Frontal cortex (tissue), 4 donors: Measurements from ENCODE around the gene PSMD3. TPM values are rescaled to one million over a fixed set of nuclear protein-coding genes. Genes with fewer than 3 reads are reported as not detected.

Experiments used
- DNase-seq, 2 donors: peaks; one replicate each; pipeline ENCODE4 v3.0.0; 2012; ENCODE audit warnings: low spot score in 2 of 2
- FAIRE-seq: peaks from 2 replicates; lab custom pipeline; 2012; peaks lifted over from hg19 to GRCh38; lab: Jason Lieb, UNC
- small RNA-seq: library from RNA; depleted of rRNA; stranded (forward); fragments of <200 nt; gene quantifications from one replicate; pipeline ENCODE3, GENCODE V24; 2014
- total RNA-seq: library from RNA; depleted of rRNA; stranded (reverse); fragments of >200 nt; gene quantifications from one replicate; pipeline ENCODE4 v1.2.3, GENCODE V29; 2014
- donor health status: control.
- donor health status: control.
- donor health status: control.

Gene PSMD3
- total RNA-seq, 1 donor from 2014 or later, result 77.0 TPM

DNA sequence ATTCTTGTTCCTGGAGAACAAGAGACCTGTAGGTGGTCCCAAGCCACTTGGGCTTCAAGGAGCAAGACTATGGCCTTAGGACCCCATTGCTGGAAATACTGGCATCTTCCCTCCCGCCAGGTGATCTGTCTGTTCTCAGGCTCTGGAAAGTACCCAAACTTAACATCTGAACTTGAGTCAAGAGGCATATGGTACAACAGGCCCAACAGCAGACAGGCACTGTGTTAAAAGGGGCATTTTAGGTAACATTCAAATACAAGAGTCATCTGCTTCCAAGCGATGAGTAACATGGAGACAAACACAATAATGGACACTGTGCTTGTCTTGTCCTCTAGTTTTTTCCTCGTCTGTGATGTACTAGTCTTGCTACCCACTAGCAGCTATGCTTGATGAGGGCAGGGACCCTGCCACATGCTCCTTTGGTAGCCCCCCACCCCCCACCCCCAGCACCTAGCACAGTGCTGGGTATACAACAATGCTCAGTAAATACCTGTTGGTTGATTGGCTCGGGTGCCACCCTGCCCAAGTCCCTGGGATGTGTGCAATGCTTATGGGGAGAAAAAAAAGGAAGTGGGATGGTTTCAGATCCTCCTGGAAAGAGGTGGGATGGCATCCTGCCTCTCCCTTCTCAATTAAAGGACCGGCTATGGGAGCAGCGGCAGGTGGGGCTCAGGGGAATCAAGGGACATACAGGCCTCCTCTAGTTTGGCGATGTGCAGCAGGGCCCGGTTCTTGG is 54.0 kb downstream of the PSMD3 start:
- DNase-seq (no peak), FAIRE-seq (no peak)

DNA sequence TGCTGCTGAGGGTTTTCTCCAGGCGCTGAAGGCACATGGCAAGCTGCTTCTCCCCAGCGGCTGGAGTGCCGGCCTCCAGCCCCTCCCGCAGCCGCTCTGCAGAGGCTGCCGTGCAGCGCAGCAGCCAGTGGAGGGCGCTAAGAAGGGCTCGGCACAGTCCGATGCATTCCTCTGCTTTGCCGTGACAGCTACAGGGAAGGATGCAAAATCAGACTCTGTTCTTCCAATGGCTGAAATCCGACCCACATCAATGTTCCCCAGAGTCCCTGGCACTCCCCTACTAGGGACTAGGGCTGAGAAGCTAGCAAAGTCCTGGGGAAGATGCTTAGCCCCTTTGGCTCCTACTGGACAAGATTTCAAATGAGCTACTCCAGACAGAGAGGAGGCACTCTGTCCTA is 54.6 kb downstream of the PSMD3 start:
- DNase-seq, result peak in 1 of 2 donors; percentile 60

DNA sequence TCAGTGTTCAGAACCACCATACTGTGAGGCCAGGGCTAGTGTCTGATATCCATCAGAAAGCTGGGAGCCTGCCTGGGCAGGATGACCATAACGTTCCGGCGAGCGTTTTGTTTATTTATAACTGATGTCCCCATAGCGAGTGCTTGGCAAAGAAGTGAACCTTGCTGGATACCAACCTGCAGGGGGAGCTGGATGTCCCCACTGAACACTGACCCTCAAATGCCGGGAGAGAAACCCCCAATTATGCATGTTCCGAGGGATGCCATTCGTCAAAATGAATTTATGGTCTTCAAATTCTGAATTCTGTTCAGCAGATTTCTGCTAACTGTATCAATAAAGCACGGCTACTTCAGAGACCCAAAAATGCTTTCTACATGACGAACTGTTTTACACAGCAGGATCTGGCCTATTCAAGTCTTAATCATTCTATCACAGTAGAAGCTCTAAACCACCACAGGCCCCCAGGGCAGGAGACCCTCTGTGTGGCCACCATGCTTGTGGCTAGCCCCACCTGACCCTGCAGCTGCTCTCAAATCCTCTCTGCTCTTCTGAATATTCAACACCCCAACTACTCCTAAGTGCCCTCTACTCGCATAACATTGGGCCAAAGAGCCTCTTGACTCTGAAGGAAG is 58.4 kb downstream of the PSMD3 start:
- no peak for DNase-seq
- no peak for FAIRE-seq

More for the DNA sequence above, 54.6 kb downstream of the PSMD3 start:
- FAIRE-seq, result no peak

DNA sequence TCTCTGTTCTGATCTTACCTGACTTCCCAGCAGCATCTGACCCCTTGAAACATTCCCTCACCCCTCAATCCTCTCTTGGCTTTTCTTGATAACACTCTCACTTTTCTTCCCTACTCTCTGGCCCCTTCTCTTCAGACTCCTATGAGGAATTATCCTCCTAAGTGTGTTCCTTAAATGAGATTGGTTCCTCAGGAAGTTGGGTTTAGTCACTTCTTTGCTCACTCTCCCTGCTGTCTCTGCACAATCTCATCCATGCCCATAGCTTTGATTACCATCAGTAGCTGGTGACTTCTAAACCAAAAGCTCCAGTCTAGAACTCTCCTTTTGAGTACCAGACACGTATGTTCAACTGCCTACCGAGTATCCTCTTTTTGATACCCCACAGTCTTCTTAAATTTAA is 60.6 kb downstream of the PSMD3 start:
- FAIRE-seq (no peak), DNase-seq (no peak)

Small RNA genes lying within 50 kb of the gene (small RNA-seq; reads per million reads assigned to genes)
- 1,239 reads per million, percentile 99 among the genes with 10 or more reads in this experiment for gene SNORD124

Other genes with a start within 250 kb of the PSMD3 start
- not detected for gene GRB7, start 242.9 kb upstream of the PSMD3 start, total RNA-seq
- gene IKZF3, start 116.5 kb upstream of the PSMD3 start, total RNA-seq, result 0.41 TPM
- gene ZPBP2, start 112.6 kb upstream of the PSMD3 start, total RNA-seq, result not detected
- 6.5 TPM for gene GSDMB, start 62.2 kb upstream of the PSMD3 start, total RNA-seq
- gene ORMDL3, start 53.2 kb upstream of the PSMD3 start, total RNA-seq, result 38.3 TPM
- not detected for gene LRRC3C, start 53.1 kb upstream of the PSMD3 start, total RNA-seq
- under 0.01 TPM for gene GSDMA, start 17.8 kb upstream of the PSMD3 start, total RNA-seq
- gene CSF3, start 34.6 kb downstream of the PSMD3 start, total RNA-seq, result not detected
- 42.8 TPM for gene MED24, start 73.6 kb downstream of the PSMD3 start, total RNA-seq
- gene THRA, start 82.2 kb downstream of the PSMD3 start, total RNA-seq, result 90.5 TPM
- under 0.01 TPM for gene NR1D1, start 119.8 kb downstream of the PSMD3 start, total RNA-seq
- 81.5 TPM for gene MSL1, start 141.2 kb downstream of the PSMD3 start, total RNA-seq
- 38.3 TPM for gene CASC3, start 159.7 kb downstream of the PSMD3 start, total RNA-seq
- 12.6 TPM for gene RAPGEFL1, start 196.7 kb downstream of the PSMD3 start, total RNA-seq
- gene WIPF2, start 238.5 kb downstream of the PSMD3 start, total RNA-seq, result 5.3 TPM